ENCODE data around the gene VPS4A. TPM values are rescaled to one million over a fixed set of nuclear protein-coding genes. Genes with fewer than 3 reads are reported as not detected.

VPS4A gene
- total RNA-seq, 1 experiment from 2014 or later = 23.9 TPM

DNA sequence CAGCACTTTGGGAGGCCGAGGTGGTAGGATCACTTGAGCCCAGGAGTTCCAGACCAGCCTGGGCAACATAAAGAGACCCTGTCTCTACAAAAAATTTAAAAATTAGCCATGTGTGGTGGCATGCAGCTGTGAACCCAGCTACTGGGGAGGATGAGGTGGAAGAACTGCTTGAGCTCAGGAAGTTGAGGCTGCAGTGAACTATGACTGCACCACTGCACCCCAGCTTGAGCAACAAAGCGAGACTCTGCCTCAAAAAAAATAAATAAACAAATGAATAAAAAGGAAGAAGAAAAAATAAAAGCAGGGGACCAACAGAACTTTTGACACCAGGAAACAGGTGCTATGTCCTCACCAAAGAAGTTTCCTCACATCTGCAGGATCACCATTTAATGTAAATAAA is 60.4 kb downstream of the VPS4A start:
- ATAC-seq (no peak), DNase-seq (ENCODE audit: low read depth, low spot score) (no peak)
- TF ChIP-seq, protein P1, sequence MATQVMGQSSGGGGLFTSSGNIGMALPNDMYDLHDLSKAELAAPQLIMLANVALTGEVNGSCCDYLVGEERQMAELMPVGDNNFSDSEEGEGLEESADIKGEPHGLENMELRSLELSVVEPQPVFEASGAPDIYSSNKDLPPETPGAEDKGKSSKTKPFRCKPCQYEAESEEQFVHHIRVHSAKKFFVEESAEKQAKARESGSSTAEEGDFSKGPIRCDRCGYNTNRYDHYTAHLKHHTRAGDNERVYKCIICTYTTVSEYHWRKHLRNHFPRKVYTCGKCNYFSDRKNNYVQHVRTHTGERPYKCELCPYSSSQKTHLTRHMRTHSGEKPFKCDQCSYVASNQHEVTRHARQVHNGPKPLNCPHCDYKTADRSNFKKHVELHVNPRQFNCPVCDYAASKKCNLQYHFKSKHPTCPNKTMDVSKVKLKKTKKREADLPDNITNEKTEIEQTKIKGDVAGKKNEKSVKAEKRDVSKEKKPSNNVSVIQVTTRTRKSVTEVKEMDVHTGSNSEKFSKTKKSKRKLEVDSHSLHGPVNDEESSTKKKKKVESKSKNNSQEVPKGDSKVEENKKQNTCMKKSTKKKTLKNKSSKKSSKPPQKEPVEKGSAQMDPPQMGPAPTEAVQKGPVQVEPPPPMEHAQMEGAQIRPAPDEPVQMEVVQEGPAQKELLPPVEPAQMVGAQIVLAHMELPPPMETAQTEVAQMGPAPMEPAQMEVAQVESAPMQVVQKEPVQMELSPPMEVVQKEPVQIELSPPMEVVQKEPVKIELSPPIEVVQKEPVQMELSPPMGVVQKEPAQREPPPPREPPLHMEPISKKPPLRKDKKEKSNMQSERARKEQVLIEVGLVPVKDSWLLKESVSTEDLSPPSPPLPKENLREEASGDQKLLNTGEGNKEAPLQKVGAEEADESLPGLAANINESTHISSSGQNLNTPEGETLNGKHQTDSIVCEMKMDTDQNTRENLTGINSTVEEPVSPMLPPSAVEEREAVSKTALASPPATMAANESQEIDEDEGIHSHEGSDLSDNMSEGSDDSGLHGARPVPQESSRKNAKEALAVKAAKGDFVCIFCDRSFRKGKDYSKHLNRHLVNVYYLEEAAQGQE (IDR thresholded peaks at IDR 0.05; ENCODE audit: insufficient read depth in 1 of 2, low read depth in 2 of 2, low read length in 1 of 2) = no peak
- TF ChIP-seq, protein P2, sequence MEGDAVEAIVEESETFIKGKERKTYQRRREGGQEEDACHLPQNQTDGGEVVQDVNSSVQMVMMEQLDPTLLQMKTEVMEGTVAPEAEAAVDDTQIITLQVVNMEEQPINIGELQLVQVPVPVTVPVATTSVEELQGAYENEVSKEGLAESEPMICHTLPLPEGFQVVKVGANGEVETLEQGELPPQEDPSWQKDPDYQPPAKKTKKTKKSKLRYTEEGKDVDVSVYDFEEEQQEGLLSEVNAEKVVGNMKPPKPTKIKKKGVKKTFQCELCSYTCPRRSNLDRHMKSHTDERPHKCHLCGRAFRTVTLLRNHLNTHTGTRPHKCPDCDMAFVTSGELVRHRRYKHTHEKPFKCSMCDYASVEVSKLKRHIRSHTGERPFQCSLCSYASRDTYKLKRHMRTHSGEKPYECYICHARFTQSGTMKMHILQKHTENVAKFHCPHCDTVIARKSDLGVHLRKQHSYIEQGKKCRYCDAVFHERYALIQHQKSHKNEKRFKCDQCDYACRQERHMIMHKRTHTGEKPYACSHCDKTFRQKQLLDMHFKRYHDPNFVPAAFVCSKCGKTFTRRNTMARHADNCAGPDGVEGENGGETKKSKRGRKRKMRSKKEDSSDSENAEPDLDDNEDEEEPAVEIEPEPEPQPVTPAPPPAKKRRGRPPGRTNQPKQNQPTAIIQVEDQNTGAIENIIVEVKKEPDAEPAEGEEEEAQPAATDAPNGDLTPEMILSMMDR (IDR thresholded peaks at IDR 0.05) = no peak
- TF ChIP-seq TCF7L2 (IDR thresholded peaks at IDR 0.05; ENCODE audit: low read depth, low read length) (no peak), SIN3A (IDR thresholded peaks at IDR 0.05; ENCODE audit: borderline replicate concordance, insufficient read depth, low read depth, low read length) (no peak), POLR2AphosphoS5 (IDR thresholded peaks at IDR 0.05; ENCODE audit: low read depth, low read length) (no peak)
- no peak overlapping the region for H3K4me3 ChIP-seq (ENCODE audit: low read depth in 2 of 2, low read length in 2 of 2)
- peaks cover 9% of the 10 kb centered on the region for H3K36me3 ChIP-seq (ENCODE audit: control insufficient read depth, insufficient read depth, low read length)
- no peak overlapping the region for H3K27ac ChIP-seq (ENCODE audit: low read length)
- no peaks in the 10 kb centered on the region for H3K27me3 ChIP-seq (ENCODE audit: control insufficient read depth, insufficient read depth, low read length)
- in situ Hi-C loops (cut with HindIII; ENCODE audit: low pct_unique_long_range_greater_than_20kb, low sequenced_read_pairs) = no loop called here
- H3K4me1 ChIP-seq (ENCODE audit: control insufficient read depth, insufficient read depth, low read length) = no peaks in the 10 kb centered on the region
- CTCF ChIA-PET = no interaction called here
- no TSS peak for BruUV-seq (replicated peaks)
- intact Hi-C loops (cut with micrococcal nuclease; ENCODE audit: unreplicated experiment) = no loop called here
- POLR2A ChIA-PET = no interaction called here
- no peaks in the 10 kb centered on the region for H3K9me3 ChIP-seq (ENCODE audit: control insufficient read depth, insufficient read depth, low read depth, low read length)

DNA sequence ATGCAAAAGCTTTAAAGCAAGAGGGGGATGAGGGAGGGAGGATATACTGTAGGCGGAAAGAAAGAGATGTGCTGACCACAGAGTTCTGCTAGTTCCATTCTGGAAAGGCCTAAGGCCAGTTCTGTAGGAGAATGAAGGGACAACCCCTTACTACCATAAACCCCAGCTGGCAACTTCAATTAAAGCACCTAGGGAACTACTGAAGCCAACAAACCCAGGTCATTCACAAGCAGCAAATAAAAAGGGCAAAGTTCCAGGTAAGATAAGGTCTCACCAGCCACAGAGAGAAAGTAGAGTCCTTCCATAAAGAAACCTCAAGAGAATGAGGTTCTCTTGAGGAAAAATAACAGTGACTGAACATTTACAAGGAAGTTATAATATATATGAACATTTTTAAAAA is 61.9 kb downstream of the VPS4A start:
- Histone ChIP-seq H3K36me3 (ENCODE audit: control insufficient read depth, insufficient read depth, low read length) (peaks cover 13% of the 10 kb centered on the region), H3K9me3 (ENCODE audit: control insufficient read depth, insufficient read depth, low read depth, low read length) (no peaks in the 10 kb centered on the region), H3K27ac (ENCODE audit: low read length) (no peak overlapping the region), H3K4me1 (ENCODE audit: control insufficient read depth, insufficient read depth, low read length) (no peaks in the 10 kb centered on the region), H3K27me3 (ENCODE audit: control insufficient read depth, insufficient read depth, low read length) (no peaks in the 10 kb centered on the region), H3K4me3 (ENCODE audit: low read depth in 2 of 2, low read length in 2 of 2) (no peak overlapping the region)
- ATAC-seq (no peak), DNase-seq (ENCODE audit: low read depth, low spot score) (no peak)
- intact Hi-C loops (cut with micrococcal nuclease; ENCODE audit: unreplicated experiment) = no loop called here
- POLR2A ChIA-PET = no interaction called here
- TF ChIP-seq, protein P2 (IDR thresholded peaks at IDR 0.05) = no peak
- TF ChIP-seq, protein P1 (IDR thresholded peaks at IDR 0.05; ENCODE audit: insufficient read depth in 1 of 2, low read depth in 2 of 2, low read length in 1 of 2) = no peak
- TF ChIP-seq TCF7L2 (IDR thresholded peaks at IDR 0.05; ENCODE audit: low read depth, low read length) (no peak), SIN3A (IDR thresholded peaks at IDR 0.05; ENCODE audit: borderline replicate concordance, insufficient read depth, low read depth, low read length) (no peak), POLR2AphosphoS5 (IDR thresholded peaks at IDR 0.05; ENCODE audit: low read depth, low read length) (no peak)
- CTCF ChIA-PET = no interaction called here
- in situ Hi-C loops (cut with HindIII; ENCODE audit: low pct_unique_long_range_greater_than_20kb, low sequenced_read_pairs) = no loop called here
- no TSS peak for BruUV-seq (replicated peaks)

Other genes starting within 250 kb of the VPS4A start
- 6.9 TPM for gene HAS3, start 205.7 kb upstream of the VPS4A start, total RNA-seq (2021; ENCODE audit: unreplicated experiment)
- 116 TPM for gene CHTF8, start 178.8 kb upstream of the VPS4A start, total RNA-seq (2021; ENCODE audit: unreplicated experiment)
- 61.7 TPM for gene UTP4, start 178.7 kb upstream of the VPS4A start, total RNA-seq (2021; ENCODE audit: unreplicated experiment)
- 40.8 TPM for gene SNTB2, start 124.2 kb upstream of the VPS4A start, total RNA-seq (2021; ENCODE audit: unreplicated experiment)
- gene PDF, start 19.2 kb downstream of the VPS4A start, total RNA-seq (2021; ENCODE audit: unreplicated experiment) = 23.1 TPM
- gene COG8, start 28.2 kb downstream of the VPS4A start, total RNA-seq (2021; ENCODE audit: unreplicated experiment) = 30.5 TPM
- gene NIP7, start 28.4 kb downstream of the VPS4A start, total RNA-seq (2021; ENCODE audit: unreplicated experiment) = 35.3 TPM
- 0.36 TPM for gene TMED6, start 40.4 kb downstream of the VPS4A start, total RNA-seq (2021; ENCODE audit: unreplicated experiment)
- 27.9 TPM for gene TERF2, start 74.7 kb downstream of the VPS4A start, total RNA-seq (2021; ENCODE audit: unreplicated experiment)
- gene CYB5B, start 113.3 kb downstream of the VPS4A start, total RNA-seq (2021; ENCODE audit: unreplicated experiment) = 326 TPM